BE2C (cell line): ENCODE measurements around the gene ATP2C2.
"Not testable (repeated sequence)": the region's sequence is repeated elsewhere in the genome, so short reads cannot be mapped to it uniquely, and the experiment has no call there.

Experiments used
- DNase-seq: peaks from one replicate; pipeline ENCODE4 v3.0.0-alpha.2; 2020
- H3K27me3 ChIP-seq: fragments of 250-450 bp; sonication (Bioruptor Pico); 2 replicates; pipeline ENCODE4 v1.5.1; 2020; ENCODE audit warnings: mild to moderate bottlenecking
- H3K36me3 ChIP-seq: fragments of 250-450 bp; sonication (Bioruptor Pico); 2 replicates; pipeline ENCODE4 v1.5.1; 2020; ENCODE audit warnings: mild to moderate bottlenecking
- H3K4me1 ChIP-seq: fragments of 250-450 bp; sonication (Bioruptor Pico); 2 replicates; pipeline ENCODE4 v1.5.1; 2020
- H3K4me3 ChIP-seq: 2 replicates; pipeline ENCODE4 v1.5.1; 2011; ENCODE audit warnings: low read depth, low read length
- H3K9me3 ChIP-seq: fragments of 250-450 bp; sonication (Bioruptor Pico); 2 replicates; pipeline ENCODE4 v1.5.1; 2020
- CTCF ChIP-seq: IDR thresholded peaks from 2 replicates; pipeline ENCODE4 v1.5.1; 2012; ENCODE audit warnings: mild to moderate bottlenecking, low read depth, low read length

The ATP2C2 gene

GRCh38 chr16:84391151-84392030 lies 23.1 kb downstream of the ATP2C2 start:
- no peaks in the 10 kb centered on the region for H3K9me3 ChIP-seq
- TF ChIP-seq CTCF: no peak
- H3K27me3 ChIP-seq: peaks cover 12% of the 10 kb centered on the region
- H3K4me3 ChIP-seq: no peak overlapping the region
- DNase-seq: no peak
- no peaks in the 10 kb centered on the region for H3K36me3 ChIP-seq
- no peaks in the 10 kb centered on the region for H3K4me1 ChIP-seq

DNA sequence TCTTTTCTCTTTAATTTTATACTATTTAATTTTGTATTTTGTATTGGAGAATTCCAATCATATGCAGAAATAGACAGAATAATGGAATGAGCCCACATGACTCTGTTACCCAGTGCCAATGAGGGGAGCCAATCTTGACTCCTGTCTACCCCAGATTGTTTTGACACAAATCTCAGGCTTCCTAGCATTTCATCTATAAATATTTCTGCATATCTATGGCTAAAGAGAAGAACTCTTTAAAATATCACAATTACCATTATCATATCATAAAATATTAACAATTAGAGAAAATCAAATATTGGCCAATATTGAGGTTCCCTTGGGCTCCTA lies 23.7 kb downstream of the ATP2C2 start:
- Histone ChIP-seq H3K27me3 (peaks cover 12% of the 10 kb centered on the region), H3K4me1 (no peaks in the 10 kb centered on the region), H3K36me3 (no peaks in the 10 kb centered on the region), H3K4me3 (no peak overlapping the region), H3K9me3 (no peaks in the 10 kb centered on the region)
- no peak for DNase-seq
- TF ChIP-seq CTCF: no peak

- not testable (repeated sequence) for DNase-seq, H3K9me3 ChIP-seq
- peaks cover 16% of the 10 kb centered on the region for H3K27me3 ChIP-seq
These were observed 27.7 kb downstream of the ATP2C2 start for GRCh38 chr16:84396082-84396481.

GRCh38 chr16:84396537-84397008 lies 28.2 kb downstream of the ATP2C2 start:
- no peak for DNase-seq
- H3K36me3 ChIP-seq: no peaks in the 10 kb centered on the region
- H3K4me1 ChIP-seq: no peaks in the 10 kb centered on the region
- no peak overlapping the region for H3K4me3 ChIP-seq
- H3K9me3 ChIP-seq: no peaks in the 10 kb centered on the region
- H3K27me3 ChIP-seq: peaks cover 16% of the 10 kb centered on the region
- no peak for TF ChIP-seq CTCF

More at GRCh38 chr16:84396082-84396481, 27.7 kb downstream of the ATP2C2 start:
- not testable (repeated sequence) for H3K4me3 ChIP-seq, H3K36me3 ChIP-seq, H3K4me1 ChIP-seq

GRCh38 chr16:84397090-84397489 lies 28.8 kb downstream of the ATP2C2 start:
- DNase-seq: no peak

DNA sequence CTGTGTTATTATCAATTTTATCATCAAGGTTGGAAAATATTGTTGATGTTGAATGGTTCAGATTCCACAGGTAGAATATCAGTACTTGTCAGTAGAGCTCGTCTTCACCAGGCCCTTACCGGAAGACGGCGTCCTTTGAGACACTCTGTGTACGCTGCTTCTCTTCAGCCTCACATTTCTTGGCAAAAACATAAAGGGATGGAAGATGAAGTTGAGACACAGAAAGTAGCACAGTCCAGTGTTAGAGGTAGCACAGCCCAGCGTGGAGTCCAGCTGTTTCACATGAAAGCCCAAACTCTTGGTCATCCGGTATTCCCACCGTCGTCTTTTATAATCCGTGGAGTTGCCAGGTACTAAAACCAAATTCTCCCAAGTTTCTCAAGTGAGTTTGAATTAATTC lies 30.4 kb downstream of the ATP2C2 start:
- Histone ChIP-seq H3K27me3 (peaks cover 9% of the 10 kb centered on the region), H3K36me3 (no peaks in the 10 kb centered on the region), H3K4me3 (no peak overlapping the region), H3K9me3 (no peaks in the 10 kb centered on the region), H3K4me1 (no peaks in the 10 kb centered on the region)
- no peak for TF ChIP-seq CTCF
- DNase-seq: no peak

More at GRCh38 chr16:84397090-84397489, 28.8 kb downstream of the ATP2C2 start:
- H3K36me3 ChIP-seq: no peaks in the 10 kb centered on the region
- no peaks in the 10 kb centered on the region for H3K4me1 ChIP-seq
- TF ChIP-seq CTCF: peak; percentile 25; the same call in 1 of the 2 replicates
- peaks cover 16% of the 10 kb centered on the region for H3K27me3 ChIP-seq
- H3K4me3 ChIP-seq: no peak overlapping the region
- H3K9me3 ChIP-seq: no peaks in the 10 kb centered on the region

GRCh38 chr16:84399912-84400311 lies 31.6 kb downstream of the ATP2C2 start:
- not testable (repeated sequence) for H3K4me3 ChIP-seq, H3K9me3 ChIP-seq, DNase-seq, H3K4me1 ChIP-seq, H3K36me3 ChIP-seq
- peaks cover 16% of the 10 kb centered on the region for H3K27me3 ChIP-seq

GRCh38 chr16:84403435-84403834 lies 35.1 kb downstream of the ATP2C2 start:
- not testable (repeated sequence) for H3K4me3 ChIP-seq, H3K36me3 ChIP-seq, H3K4me1 ChIP-seq, H3K9me3 ChIP-seq, DNase-seq
- peaks cover 35% of the 10 kb centered on the region for H3K27me3 ChIP-seq
